OCI-LY3 (cell line): ENCODE measurements around the gene SORCS3.

Source experiments
- EZH2phosphoT487 ChIP-seq: fragments of 200-600 bp; shearing (Covaris generic); IDR thresholded peaks from 2 replicates; pipeline ENCODE4 v1.6.1; 2018; ENCODE audit warnings: antibody characterized with exemption, mixed run types, low read depth
- TF ChIP-seq, protein P1 (sequence below): fragments of 200-600, 300-600 bp; sonication (generic); IDR thresholded peaks from 2 replicates; pipeline ENCODE4 v1.5.1; 2014; ENCODE audit warnings: antibody characterized with exemption, low read length, low read depth

DNA sequence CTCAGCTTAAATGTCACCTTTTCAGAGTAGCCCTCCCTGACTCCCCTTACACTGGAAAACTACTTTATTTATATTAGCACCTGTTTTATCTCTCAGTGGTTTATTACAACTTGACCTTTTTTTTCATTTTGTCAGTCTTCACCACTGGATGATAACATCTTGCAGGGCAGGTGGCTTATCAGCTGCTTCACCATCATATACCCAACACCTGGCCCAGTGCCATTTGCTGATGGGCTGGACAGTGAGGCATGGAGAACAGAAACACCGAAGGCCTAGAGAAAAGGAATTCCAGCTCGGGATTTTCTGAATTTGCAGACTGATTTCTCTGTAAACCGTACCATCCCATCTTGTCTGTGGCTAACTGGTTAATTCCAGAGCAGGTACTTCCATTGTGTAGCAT lies 48.5 kb downstream of the SORCS3 start:
- TF ChIP-seq, protein P1, sequence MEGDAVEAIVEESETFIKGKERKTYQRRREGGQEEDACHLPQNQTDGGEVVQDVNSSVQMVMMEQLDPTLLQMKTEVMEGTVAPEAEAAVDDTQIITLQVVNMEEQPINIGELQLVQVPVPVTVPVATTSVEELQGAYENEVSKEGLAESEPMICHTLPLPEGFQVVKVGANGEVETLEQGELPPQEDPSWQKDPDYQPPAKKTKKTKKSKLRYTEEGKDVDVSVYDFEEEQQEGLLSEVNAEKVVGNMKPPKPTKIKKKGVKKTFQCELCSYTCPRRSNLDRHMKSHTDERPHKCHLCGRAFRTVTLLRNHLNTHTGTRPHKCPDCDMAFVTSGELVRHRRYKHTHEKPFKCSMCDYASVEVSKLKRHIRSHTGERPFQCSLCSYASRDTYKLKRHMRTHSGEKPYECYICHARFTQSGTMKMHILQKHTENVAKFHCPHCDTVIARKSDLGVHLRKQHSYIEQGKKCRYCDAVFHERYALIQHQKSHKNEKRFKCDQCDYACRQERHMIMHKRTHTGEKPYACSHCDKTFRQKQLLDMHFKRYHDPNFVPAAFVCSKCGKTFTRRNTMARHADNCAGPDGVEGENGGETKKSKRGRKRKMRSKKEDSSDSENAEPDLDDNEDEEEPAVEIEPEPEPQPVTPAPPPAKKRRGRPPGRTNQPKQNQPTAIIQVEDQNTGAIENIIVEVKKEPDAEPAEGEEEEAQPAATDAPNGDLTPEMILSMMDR = no peak
- TF ChIP-seq EZH2phosphoT487 = no peak
